OCI-LY1 (cell line): ENCODE data around the gene CACNB2.

Experiments
- H2AFZ ChIP-seq: fragments of 200-600 bp; sonication (generic), shearing (Covaris generic); 2 replicates; pipeline ENCODE4 v1.6.0; 2014; ENCODE audit warnings: antibody characterized with exemption, mild to moderate bottlenecking, low read length
- H3F3A ChIP-seq: fragments of 200-600 bp; sonication (generic), shearing (Covaris generic); 2 replicates; pipeline ENCODE4 v1.6.0; 2014; ENCODE audit warnings: mild to moderate bottlenecking, antibody characterized with exemption, low read length, moderate library complexity; ENCODE audit not compliant: insufficient read depth
- H3K27ac ChIP-seq: fragments of 200-600 bp; sonication (generic); 2 replicates; pipeline ENCODE4 v1.5.1; 2014; ENCODE audit warnings: low read length, mixed run types, mild to moderate bottlenecking, low read depth; ENCODE audit not compliant: poor library complexity, severe bottlenecking
- H3K27me3 ChIP-seq: fragments of 200-600 bp; sonication (generic); 2 replicates; pipeline ENCODE4 v1.6.0; 2014; ENCODE audit warnings: antibody characterized with exemption, mild to moderate bottlenecking, low read length, moderate library complexity; ENCODE audit not compliant: insufficient read depth
- H3K36me3 ChIP-seq: fragments of 200-600 bp; sonication (generic); 2 replicates; pipeline ENCODE4 v1.6.1; 2014; ENCODE audit warnings: mild to moderate bottlenecking, antibody characterized with exemption, low read length, moderate library complexity, mixed read lengths; ENCODE audit not compliant: insufficient read depth
- H3K4me1 ChIP-seq: fragments of 200-600 bp; sonication (generic); 2 replicates; pipeline ENCODE4 v1.5.1; 2014; ENCODE audit warnings: mild to moderate bottlenecking, low read length, moderate library complexity; ENCODE audit not compliant: insufficient read depth, severe bottlenecking
- H3K4me2 ChIP-seq: fragments of 200-600 bp; sonication (generic), shearing (Covaris generic); 2 replicates; pipeline ENCODE4 v1.6.1; 2014; ENCODE audit warnings: low read length
- H3K4me3 ChIP-seq: fragments of 200-600 bp; sonication (generic); 2 replicates; pipeline ENCODE4 v1.5.1; 2014; ENCODE audit warnings: low read length, low read depth, mild to moderate bottlenecking, mixed read lengths; ENCODE audit not compliant: poor library complexity, severe bottlenecking
- H3K79me2 ChIP-seq: fragments of 200-600 bp; shearing (Covaris generic); 2 replicates; pipeline ENCODE4 v1.6.1; 2016; ENCODE audit warnings: mixed run types, low read length, mixed read lengths; ENCODE audit not compliant: insufficient read depth
- H3K9ac ChIP-seq: fragments of 200-600 bp; sonication (generic), shearing (Covaris generic); 2 replicates; pipeline ENCODE4 v1.6.1; 2014; ENCODE audit warnings: mild to moderate bottlenecking, low read length, mixed read lengths
- H3K9me2 ChIP-seq: fragments of 200-600 bp; sonication (generic), shearing (Covaris generic); 2 replicates; pipeline ENCODE4 v1.6.1; 2014; ENCODE audit warnings: low read depth, mild to moderate bottlenecking, low read length, mixed read lengths
- H3K9me3 ChIP-seq: fragments of 200-600 bp; shearing (Covaris generic); 2 replicates; pipeline ENCODE4 v1.6.1; 2014; ENCODE audit warnings: low read length, mixed read lengths
- H4K20me1 ChIP-seq: fragments of 200-600 bp; sonication (generic), shearing (Covaris generic); 2 replicates; pipeline ENCODE4 v1.6.0; 2016; ENCODE audit warnings: mild to moderate bottlenecking, low read length; ENCODE audit not compliant: insufficient read depth
- EZH2 ChIP-seq: fragments of 200-600 bp; sonication (generic), shearing (Covaris generic); IDR thresholded peaks from 2 replicates; pipeline ENCODE4 v1.8.0; 2017; ENCODE audit warnings: borderline replicate concordance, mixed run types, mild to moderate bottlenecking, antibody characterized with exemption, low read length, moderate library complexity, mixed read lengths
- TF ChIP-seq, protein P1 (sequence below): fragments of 200-600 bp; sonication (generic), shearing (Covaris generic); IDR thresholded peaks from 2 replicates; pipeline ENCODE4 v1.5.1; 2017; ENCODE audit warnings: mild to moderate bottlenecking, antibody characterized with exemption, low read length, moderate library complexity, mixed read lengths

Gene CACNB2

GRCh38 chr10:18424200-18424599, 284.0 kb downstream of the CACNB2 start:
- H3K36me3 ChIP-seq, result no peaks in the 10 kb centered on the region

DNA sequence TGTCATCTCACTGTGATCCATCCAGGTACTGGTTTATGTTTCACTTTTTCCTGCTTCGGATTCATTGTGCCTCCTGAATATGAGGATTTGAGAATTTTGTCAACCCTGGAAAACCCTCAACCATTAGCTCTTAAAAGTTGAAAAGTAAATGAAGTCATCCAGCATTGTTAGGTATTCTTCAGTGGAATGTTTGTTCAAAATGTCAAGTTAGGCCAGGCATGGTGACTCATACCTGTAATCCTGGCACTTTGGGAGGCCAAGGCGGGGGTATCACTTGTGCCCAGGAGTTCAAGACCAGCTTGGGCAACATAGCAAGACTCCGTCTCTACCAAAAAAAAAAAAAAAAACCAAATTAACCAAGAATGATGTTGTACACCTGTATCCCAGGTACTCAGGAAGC, 289.1 kb downstream of the CACNB2 start:
- no peaks in the 10 kb centered on the region for H3K79me2 ChIP-seq
- no peaks in the 10 kb centered on the region for H3F3A ChIP-seq

More at GRCh38 chr10:18424200-18424599, 284.0 kb downstream of the CACNB2 start:
- Histone ChIP-seq H3K9ac (no peak overlapping the region), H3K9me3 (no peaks in the 10 kb centered on the region), H3K4me1 (peaks cover 31% of the 10 kb centered on the region), H3K4me3 (no peak overlapping the region), H3K4me2 (no peak overlapping the region), H3K27me3 (no peaks in the 10 kb centered on the region), H4K20me1 (no peaks in the 10 kb centered on the region), H2AFZ (no peak overlapping the region), H3K79me2 (no peaks in the 10 kb centered on the region), H3K27ac (no peak overlapping the region), H3K9me2 (no peaks in the 10 kb centered on the region), H3F3A (no peaks in the 10 kb centered on the region)
- no peak for TF ChIP-seq EZH2
- TF ChIP-seq, protein P1, sequence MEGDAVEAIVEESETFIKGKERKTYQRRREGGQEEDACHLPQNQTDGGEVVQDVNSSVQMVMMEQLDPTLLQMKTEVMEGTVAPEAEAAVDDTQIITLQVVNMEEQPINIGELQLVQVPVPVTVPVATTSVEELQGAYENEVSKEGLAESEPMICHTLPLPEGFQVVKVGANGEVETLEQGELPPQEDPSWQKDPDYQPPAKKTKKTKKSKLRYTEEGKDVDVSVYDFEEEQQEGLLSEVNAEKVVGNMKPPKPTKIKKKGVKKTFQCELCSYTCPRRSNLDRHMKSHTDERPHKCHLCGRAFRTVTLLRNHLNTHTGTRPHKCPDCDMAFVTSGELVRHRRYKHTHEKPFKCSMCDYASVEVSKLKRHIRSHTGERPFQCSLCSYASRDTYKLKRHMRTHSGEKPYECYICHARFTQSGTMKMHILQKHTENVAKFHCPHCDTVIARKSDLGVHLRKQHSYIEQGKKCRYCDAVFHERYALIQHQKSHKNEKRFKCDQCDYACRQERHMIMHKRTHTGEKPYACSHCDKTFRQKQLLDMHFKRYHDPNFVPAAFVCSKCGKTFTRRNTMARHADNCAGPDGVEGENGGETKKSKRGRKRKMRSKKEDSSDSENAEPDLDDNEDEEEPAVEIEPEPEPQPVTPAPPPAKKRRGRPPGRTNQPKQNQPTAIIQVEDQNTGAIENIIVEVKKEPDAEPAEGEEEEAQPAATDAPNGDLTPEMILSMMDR, result no peak

DNA sequence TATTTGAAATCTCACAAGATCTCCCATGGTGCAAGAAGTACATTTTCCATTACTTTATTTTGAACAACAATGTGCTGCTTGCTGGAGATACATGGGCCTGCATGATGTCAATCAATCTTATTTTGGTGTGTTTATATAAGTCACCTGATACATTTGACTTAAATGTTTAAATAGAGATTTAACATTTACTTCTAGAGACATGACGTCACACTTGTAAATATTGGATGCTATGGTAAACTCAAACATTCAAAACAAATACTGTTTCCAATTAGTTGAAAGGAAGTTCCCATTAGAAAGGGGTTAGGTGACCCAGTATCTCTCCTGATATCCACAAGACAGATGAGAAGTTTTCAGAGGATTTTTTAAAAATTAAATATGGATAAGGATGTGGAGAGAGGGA, 296.7 kb downstream of the CACNB2 start:
- Histone ChIP-seq H3K4me1 (no peaks in the 10 kb centered on the region), H3K27me3 (no peaks in the 10 kb centered on the region)

More for the DNA sequence above, 289.1 kb downstream of the CACNB2 start:
- no peak for TF ChIP-seq EZH2
- Histone ChIP-seq H3K9me2 (no peaks in the 10 kb centered on the region), H3K27me3 (no peaks in the 10 kb centered on the region), H3K9ac (no peak overlapping the region), H2AFZ (no peak overlapping the region), H3K4me1 (peaks cover 14% of the 10 kb centered on the region), H3K4me2 (no peak overlapping the region), H3K9me3 (no peaks in the 10 kb centered on the region), H3K36me3 (no peaks in the 10 kb centered on the region; the same call in 1 of the 2 replicates), H4K20me1 (no peaks in the 10 kb centered on the region), H3K4me3 (no peak overlapping the region), H3K27ac (no peak overlapping the region)

DNA sequence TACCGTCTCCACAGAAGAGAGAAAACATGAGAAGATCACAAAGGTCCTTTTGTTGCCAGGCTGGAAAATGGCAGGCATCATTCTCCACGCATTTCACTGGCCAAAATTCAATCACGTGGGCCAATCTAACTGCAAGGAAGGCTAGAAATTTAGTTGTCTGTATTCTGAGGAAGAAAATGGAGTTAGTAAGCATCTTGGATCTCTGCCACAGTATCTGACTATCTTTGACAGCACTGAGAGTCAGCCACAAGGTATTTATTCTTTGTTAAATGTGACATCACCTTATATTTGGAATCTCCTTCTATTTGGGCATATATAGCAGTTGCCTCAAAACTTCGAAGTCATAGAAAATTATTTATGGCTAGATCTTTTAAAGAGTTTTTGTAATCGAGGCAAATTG, 297.3 kb downstream of the CACNB2 start:
- Histone ChIP-seq H2AFZ (no peak overlapping the region), H3K4me2 (no peak overlapping the region), H3K36me3 (no peaks in the 10 kb centered on the region; the same call in 1 of the 2 replicates), H3K4me1 (no peaks in the 10 kb centered on the region), H3K4me3 (no peak overlapping the region), H3K27ac (no peak overlapping the region), H3K9me2 (no peaks in the 10 kb centered on the region), H4K20me1 (no peaks in the 10 kb centered on the region), H3K27me3 (no peaks in the 10 kb centered on the region), H3K9ac (no peak overlapping the region), H3K9me3 (no peaks in the 10 kb centered on the region), H3K79me2 (no peaks in the 10 kb centered on the region), H3F3A (no peaks in the 10 kb centered on the region)
- TF ChIP-seq, protein P1, result no peak
- no peak for TF ChIP-seq EZH2

More for the DNA sequence above, 296.7 kb downstream of the CACNB2 start:
- no peaks in the 10 kb centered on the region for H4K20me1 ChIP-seq
- H3K9me3 ChIP-seq, result no peaks in the 10 kb centered on the region
- no peak overlapping the region for H2AFZ ChIP-seq
- H3K79me2 ChIP-seq, result no peaks in the 10 kb centered on the region
- H3K4me2 ChIP-seq, result no peak overlapping the region
- no peak overlapping the region for H3K27ac ChIP-seq
- no peaks in the 10 kb centered on the region; the same call in 1 of the 2 replicates for H3K36me3 ChIP-seq
- no peaks in the 10 kb centered on the region for H3K9me2 ChIP-seq
- H3K4me3 ChIP-seq, result no peak overlapping the region
- no peaks in the 10 kb centered on the region for H3F3A ChIP-seq
- H3K9ac ChIP-seq, result no peak overlapping the region
- TF ChIP-seq, protein P1, result no peak
- no peak for TF ChIP-seq EZH2
